GM06990 (cell line): ENCODE results near the gene MED25.

Experiments
- DNase-seq: peaks from one replicate; pipeline ENCODE4 v3.0.0-alpha.2; 2011; ENCODE audit not compliant: insufficient read length; ENCODE audit errors: extremely low read depth
- H3K27me3 ChIP-seq: replicated peaks from 2 replicates; pipeline ENCODE4 v1.6.0; 2011; ENCODE audit warnings: low read length; ENCODE audit not compliant: control insufficient read depth, insufficient read depth
- H3K36me3 ChIP-seq: 2 replicates; pipeline ENCODE4 v1.5.1; 2011; ENCODE audit warnings: low read length; ENCODE audit not compliant: control insufficient read depth, insufficient read depth
- H3K4me3 ChIP-seq: replicated peaks from 2 replicates; pipeline ENCODE4 v1.5.1; 2011; ENCODE audit warnings: low read depth, mild to moderate bottlenecking, control low read depth, low read length
- CTCF ChIP-seq: IDR thresholded peaks from 2 replicates; pipeline ENCODE4 v1.5.1; 2011; ENCODE audit warnings: low read length, control low read depth, mild to moderate bottlenecking, inconsistent platforms; ENCODE audit not compliant: insufficient read depth, poor library complexity, severe bottlenecking

MED25 gene

GRCh38 chr19:49880162-49880869 is 62.2 kb downstream of the MED25 start:
- no peak for DNase-seq
- Histone ChIP-seq H3K4me3 (no peak overlapping the region), H3K36me3 (peaks cover 37% of the 10 kb centered on the region), H3K27me3 (no peaks in the 10 kb centered on the region)
- no peak for TF ChIP-seq CTCF

GRCh38 chr19:49881186-49881585 is 63.1 kb downstream of the MED25 start:
- TF ChIP-seq CTCF: no peak
- Histone ChIP-seq H3K27me3 (no peaks in the 10 kb centered on the region), H3K4me3 (no peak overlapping the region), H3K36me3 (peaks cover 37% of the 10 kb centered on the region)
- no peak for DNase-seq

GRCh38 chr19:49881672-49882394 is 63.7 kb downstream of the MED25 start:
- peaks cover 37% of the 10 kb centered on the region for H3K36me3 ChIP-seq
- H3K4me3 ChIP-seq: no peak overlapping the region
- H3K27me3 ChIP-seq: no peaks in the 10 kb centered on the region
- no peak for TF ChIP-seq CTCF
- DNase-seq: no peak

GRCh38 chr19:49882643-49883042 is 64.6 kb downstream of the MED25 start:
- no peaks in the 10 kb centered on the region for H3K27me3 ChIP-seq
- H3K4me3 ChIP-seq: no peak overlapping the region
- H3K36me3 ChIP-seq: peaks cover 37% of the 10 kb centered on the region
- DNase-seq: no peak
- no peak for TF ChIP-seq CTCF

GRCh38 chr19:49883094-49883493 is 65.0 kb downstream of the MED25 start:
- H3K36me3 ChIP-seq: peaks cover 37% of the 10 kb centered on the region

More at GRCh38 chr19:49883094-49883493, 65.0 kb downstream of the MED25 start:
- no peak for DNase-seq
- TF ChIP-seq CTCF: no peak
- H3K4me3 ChIP-seq: no peak overlapping the region
- no peaks in the 10 kb centered on the region for H3K27me3 ChIP-seq
